KG1 (cell line): ENCODE measurements around the gene CHDH.

ENCODE experiments used
- DNase-seq: peaks from one replicate; lab custom pipeline; 2025; lab: John Stamatoyannopoulos, UW

CHDH gene

DNA sequence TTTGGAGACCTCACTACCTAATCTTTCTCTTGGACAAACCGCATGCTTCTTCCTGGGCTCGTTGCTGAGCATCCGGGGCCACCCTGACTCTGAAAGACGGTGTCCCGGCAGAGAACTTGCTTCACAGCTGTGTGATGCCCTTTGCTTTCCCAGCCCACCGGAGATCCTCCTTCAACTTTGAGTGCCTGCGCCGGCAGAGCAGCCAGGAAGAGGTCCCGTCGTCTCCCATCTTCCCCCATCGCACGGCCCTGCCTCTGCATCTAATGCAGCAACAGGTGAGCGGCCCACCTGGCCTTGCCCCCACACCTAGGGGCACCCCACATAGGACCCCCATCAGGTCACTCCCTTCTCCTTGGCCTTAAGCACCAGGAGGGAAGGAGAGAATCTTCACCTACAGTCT is 37.7 kb downstream of the CHDH start:
- DNase-seq = no peak

DNA sequence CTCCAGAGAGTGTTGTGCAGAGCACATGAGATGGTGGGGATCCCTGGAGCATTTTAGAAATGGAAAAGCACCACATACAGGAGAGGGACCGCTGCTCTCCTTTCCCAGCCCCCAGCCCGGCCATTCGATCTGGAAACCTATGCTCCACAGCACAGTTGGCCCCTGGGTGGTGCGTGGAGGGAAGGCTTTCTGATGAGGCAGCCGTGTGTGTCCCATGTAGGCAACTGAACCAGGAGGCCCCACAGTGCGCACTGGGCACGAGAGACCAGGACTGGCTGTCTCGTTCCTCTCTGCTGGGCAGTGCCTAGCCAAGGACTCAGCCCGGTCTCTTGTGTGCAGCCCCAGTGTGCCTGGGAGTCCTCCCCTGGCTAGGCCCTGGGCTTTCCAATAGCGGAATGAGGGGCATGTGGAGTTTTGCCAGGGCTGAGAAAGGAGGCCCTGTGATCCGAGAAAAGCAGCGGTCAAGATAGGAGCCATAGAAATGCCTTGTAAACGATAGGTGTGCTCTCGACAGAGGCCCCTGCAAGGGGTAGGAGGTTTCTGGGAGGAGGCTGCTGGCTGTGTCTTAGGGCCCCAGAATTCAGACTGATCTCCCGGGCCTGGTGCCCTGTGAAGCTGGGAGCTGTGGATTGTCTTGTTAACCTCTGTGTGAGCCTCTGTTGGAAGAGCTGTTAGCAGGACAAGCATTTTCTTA is 39.0 kb downstream of the CHDH start:
- no peak for DNase-seq

DNA sequence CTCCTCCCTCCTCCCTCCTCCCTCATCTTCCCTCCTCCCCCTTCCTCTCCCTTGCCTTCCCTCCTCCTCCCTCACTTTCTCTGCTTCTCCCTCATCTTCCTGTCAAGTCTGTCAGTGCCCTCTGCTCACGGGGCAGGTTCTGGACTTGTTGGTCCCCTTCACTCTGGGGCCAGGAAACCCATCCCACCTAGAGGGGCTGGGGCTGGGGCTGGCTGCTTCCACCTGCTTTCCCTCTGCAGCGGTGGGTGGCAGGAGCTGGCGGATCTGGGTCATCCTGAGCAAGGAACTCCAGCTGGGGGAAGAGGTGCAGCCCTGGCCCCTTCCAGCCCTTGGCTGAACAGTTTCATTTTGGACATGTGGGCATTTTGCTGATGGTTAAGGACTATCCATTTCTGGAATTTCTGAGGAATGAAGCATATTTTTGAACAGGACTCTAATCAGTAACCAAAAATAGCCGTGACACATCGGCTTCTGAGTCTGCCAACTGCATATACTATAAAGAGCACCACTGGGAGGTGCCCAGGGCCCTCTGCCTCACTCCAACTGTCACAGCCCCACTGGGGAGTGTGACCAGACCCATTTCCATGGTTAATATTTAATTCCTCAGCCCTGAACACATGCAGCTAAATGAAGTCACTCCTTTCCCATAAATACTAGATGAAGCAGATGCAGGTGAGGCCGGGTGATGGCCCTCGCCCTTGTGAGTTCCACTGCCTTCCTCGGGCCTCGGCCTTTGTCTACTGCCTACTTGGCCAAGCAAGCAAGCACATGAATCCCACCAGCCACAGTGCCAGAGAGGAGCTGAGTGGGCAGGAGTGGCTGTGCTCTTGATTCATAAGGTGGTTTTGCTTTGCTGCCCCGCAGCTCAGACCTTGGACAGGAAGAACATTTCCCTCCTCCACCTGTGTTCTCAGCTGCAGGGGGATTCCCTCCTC is 39.8 kb downstream of the CHDH start:
- no peak for DNase-seq

DNA sequence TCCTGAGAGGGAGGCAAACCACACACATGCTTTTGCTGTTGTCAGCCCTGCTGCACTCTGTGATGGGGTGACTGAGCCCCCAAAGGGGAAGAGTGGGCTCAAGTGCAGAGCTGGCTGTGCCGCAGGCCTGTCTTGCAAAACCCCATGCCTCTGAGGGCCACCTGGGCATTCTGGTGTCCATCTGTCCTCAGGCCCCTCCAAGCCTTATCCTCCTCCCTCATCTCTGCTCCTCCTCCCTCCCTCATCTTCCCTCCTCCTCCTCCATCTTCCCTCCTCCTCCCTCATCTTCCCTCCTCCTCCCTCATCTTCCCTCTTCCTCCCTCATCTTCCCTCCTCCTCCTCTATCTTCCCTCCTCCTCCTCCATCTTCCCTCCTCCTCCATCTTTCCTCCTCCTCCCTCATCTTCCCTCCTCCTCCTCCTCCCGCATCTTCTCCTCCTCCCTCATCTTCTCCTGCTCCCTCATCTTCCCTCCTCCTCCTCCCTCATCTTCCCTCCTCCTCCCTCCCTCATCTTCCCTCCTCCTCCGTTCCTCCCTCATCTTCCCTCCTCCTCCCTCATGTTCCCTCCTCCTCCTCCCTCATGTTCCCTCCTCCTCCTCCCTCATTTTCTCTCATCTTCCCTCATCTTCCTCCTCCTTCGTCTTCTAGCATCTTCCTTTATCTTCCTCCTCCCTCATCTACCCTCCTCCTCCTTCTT is 40.6 kb downstream of the CHDH start:
- no peak for DNase-seq

DNA sequence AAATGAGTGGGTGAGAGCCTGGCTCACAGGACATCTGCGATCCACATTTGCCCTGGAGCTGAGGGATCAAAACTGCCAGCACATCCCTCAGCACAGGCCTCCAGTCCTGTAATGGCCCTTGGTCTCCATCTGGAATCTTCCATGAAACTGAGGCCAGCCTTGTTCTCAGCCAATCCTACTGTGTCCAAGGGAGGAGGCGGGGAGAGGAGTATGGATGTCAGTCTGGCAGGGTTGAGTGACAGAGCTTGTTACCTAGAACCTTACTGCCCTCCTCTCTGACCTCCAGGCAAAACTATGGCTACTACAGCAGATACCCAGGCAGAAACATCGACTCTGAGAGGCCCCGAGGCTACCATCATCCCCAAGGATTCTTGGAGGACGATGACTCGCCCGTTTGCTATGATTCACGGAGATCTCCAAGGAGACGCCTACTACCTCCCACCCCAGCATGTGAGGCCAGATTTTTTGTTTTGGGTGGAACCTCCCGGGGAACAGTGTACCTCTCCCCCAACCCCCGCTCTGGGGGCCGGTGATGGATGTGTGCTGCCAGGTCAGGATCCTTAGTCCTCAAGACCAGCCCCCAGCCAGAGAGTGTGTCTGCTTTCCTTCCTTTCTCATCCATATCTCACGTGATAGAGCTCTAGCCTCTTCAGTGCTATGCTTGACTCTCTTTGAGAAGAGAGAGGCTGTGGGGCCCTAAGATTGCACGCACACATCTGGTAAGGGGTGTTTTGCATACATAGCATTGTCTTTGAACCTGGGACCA is 41.3 kb downstream of the CHDH start:
- DNase-seq = no peak

DNA sequence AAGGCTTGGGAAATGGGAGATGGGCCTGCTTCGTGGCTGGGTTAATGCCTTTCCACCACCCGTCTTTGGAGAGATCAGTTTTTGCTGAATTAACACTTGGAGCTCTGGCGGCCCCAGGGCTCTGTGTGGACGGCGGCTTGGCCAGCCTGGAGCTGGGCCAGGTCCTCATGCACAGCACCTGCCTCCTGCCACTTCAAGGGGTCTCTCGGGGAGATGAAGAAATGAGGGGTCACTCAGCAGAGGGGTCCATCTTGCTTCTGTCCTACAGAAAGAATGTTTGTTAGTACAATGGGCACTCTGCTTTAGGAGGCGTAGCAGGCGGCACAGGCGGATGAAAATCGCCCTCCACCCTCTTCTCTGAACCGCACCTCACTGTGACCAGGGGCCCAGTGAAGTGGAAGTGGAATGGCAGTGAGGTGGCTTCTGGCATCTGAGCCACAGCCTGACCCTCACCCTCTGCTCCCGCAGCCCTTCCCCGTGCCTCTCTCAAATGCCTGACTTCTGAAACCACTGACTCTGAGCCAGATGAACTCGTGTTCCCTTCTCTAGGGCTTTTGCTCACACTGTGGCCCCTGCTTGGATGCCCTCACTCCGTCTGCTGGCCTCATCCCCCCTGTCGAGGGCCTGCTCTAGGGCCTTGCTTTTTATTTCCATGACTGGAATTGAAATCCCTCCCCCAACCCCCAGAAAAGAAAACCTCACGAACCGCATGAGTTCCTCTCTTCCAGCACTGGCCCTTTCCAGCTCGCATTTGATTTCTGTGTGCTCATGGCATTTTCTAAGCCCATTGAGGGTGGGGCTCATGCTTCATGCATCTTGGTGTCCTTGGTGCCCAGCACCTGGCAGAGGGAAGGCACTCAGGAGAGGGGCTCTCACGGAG is 42.2 kb downstream of the CHDH start:
- DNase-seq = no peak

DNA sequence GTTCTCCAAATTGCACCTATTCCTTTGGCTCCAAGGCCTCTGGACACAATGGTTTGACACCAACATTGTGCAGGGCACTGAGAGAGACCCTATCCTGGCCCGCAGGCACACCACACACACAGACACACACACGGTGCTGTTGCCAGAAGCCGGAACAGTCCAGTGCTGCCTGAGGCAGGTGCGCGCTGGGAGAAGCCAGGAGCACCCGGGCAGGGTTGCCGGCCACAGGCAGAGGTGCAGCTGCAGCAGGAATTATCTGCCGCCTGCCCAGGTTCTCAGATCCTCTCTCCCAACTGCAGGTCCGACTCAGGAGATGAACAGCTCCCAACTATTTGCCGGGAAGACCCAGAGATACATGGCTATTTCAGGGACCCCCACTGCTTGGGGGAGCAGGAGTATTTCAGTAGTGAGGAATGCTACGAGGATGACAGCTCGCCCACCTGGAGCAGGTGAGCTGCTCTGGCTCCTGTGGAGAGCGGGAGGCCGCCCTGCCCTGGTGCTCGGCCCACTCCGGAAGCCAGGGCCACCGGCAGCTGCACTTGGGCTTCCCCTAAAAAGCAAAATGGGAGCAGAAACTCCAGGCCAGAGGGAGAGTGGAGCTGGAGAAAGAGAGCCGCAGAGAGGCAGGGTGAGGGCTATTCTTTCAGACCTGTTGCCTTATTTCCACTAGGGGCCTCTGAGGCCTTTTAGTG is 42.9 kb downstream of the CHDH start:
- DNase-seq = no peak

DNA sequence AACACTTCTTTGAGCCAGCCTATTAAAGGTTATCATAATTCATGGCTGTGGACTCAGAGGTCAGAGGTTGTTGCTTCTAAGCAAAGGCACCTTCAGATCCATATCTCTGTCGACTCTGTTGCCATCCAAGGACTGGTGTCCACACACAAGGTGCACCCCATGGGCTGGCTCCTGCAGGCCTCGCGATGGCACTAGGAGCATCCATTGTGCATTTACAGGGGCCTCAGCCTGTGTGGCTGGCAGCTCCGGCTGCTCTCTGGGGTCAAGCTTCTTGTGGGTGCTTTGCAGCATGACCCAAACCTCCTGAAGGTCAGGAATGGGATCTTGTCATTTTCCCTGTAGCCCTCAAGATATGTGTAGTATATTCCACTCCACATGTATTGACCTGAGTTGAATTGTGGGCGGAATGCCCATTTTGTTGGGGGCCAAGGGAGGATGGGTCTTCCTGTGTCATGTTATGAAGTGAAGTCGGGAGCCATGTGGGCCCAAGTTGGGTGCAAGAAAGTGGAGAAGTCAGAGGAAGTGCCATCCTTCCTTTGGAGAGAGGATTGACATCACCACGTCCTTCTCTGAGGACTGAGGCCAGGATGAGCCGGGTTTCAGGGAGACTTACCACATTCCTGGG is 43.9 kb downstream of the CHDH start:
- DNase-seq = no peak

DNA sequence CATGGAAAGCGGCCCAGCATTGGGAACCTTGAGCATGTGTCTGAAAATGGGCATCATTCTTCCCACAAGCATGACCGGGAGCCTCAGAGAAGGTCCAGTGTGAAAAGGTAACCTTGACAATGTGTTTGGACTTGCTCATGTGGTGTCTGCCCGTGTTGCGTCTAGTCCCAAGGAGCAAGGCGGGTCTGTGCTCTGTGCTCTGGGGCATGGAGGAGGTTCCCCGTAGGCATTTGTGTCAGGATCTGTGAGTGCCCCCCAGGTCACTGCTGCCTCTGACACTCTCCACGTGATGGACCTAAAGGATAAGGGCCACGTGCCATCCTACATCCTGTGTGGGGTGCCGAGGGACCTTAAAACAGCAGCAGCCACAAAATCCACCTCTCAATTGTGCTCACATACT is 44.9 kb downstream of the CHDH start:
- no peak for DNase-seq

DNA sequence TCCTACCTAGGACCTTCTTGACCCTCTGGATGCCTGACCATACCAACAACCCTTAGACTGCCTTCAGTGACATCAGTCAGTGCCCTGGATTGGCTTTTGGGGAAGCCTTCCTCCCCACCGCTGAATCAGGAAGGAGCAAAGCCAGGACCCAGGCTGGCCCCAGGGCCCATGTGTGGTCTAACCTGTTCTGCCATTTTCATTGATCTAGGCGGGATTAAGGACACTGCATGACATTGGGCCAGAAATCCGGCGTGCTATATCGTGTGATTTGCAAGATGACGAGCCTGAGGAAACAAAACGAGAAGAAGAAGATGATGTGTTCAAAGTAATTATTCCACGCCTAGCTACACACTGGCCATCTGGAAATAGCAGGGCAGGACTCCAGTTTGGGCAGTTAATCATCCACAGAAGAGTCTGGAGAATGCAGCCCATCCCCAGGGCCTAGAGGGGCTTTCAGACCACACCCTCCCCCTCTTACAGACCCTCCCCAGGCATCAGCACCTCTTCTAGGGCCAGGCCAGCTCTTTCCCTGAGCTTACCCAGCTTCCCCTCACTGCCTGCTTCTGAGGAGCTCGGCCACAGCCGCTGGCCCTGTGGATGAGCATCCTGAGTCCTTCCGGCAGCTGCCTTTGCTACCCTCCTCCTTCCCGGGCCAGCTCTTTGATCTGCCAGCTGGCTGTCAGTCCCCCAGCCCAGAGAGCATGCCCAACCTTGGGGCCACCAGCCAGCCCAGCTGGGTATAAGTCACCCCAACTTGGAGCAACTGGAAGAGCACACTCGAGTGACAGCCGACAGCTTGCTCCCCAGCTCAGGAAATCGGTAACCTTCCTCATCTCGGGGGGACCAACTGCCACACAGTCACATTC is 45.9 kb downstream of the CHDH start:
- DNase-seq = no peak

DNA sequence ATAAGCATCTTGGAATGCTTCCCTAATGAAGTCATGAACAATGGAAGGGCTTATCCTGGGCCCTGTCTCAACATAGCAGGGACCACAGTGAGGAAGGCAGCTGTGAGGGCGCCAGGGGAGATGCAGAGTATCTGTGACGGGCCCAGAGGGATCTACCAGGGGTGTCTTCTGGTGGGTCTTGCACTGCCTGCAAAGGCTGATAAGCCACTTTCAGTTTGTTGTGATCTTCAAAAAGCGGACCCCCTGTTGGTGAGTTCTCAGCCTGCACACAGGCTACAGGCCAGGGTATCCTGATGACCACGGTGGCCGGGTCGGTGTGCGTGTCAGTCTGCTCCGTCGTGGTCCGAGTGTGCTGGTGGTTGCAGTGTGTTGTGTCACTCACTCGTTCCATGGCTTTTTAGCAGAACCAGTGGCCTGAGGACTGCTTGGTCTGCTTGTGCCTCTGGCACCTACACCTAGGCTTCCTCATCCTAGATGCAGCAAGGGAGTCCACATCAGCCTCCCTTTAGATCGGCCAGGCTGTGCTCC is 46.8 kb downstream of the CHDH start:
- DNase-seq = no peak

DNA sequence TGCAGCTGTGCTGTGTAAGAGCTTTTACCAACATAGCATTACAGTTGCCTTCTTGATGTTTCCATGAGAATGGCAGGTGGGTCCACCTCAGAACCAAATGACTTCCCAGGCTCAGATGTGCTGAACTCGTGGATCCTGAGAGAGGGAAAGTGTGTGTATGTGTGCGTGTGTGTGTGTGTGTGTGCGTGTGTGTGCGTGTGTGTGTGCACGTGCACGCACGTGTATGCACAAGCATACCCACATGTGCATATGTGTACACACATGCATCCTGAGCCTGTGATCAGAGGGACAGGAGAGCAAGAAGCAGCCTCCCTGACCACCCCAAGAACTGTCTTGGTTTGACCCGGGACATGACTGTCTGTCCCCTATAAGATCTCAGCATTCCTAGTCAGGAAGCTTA is 48.1 kb downstream of the CHDH start:
- no peak for DNase-seq

DNA sequence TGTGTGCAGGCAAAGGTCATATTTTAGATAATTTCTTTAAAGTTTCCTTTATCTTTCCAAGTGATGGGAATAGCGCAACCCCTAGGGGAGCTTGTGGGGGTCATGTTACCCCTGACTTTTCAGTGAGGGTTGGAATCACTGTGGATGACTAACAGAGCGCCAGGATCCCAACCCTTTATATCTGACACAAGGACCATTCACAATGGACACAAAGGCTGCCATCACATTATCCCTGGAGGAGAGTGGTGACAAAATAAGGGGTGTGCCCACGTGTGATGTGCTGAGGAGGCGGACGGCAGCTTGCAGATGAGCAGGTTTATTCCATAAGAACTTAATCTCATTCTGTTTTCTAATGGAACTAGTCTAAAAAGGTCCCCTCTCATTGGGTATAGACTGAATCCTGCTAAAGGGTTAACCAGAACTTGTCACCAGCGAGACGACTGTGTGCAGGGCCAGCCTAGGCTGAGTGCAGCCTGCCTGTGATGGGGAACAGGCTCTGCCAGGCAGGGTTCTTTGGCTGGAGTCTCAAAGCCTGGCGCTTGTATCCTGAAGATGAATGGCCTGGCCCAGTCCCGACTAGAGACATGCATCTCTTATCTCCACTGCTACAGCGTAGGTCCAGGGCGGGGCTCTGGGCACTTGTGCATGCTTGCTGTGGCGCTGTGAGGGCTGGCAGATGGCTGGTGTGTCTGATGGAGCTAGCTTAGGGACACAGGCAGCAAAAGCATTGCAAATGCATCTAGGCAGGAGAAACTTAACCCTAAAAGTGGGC is 50.2 kb downstream of the CHDH start:
- no peak for DNase-seq

DNA sequence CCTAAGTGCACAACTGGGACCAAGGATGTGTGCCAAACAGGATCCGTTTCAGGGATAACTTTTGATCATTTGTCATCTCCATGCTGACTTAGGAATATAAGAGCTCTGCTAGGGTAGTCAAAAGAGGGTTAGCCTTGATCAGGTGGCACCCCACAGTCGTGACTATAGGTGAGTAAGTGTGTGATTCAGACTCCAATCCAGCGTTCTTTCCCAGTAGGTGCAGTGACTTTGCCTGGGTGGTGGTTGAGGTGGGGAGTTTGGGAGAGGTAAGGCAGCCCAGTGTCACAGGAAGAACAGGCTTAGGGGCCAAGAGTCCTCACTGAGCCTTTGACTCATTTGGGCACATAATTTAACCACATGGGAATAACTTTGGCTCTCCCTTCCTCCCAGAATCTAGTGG is 51.0 kb downstream of the CHDH start:
- no peak for DNase-seq

DNA sequence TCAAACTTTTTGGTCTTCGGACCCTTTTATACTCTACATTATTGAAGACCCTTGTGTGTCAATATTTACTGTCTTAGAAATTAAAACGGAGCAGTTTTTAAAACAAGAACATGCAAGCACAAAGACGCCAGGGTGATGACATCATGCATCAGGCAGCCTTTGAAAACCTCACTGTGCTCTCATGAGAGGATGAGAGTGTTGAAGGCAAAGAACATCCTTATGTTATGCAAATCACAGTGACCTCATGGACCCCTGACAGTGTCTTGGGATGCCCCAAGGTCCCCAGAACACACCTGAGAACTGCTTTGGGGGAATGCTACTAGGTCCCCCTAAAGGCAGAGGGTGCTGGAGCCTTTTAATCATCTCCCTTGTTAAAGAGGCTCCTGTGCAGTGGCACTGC is 51.6 kb downstream of the CHDH start:
- no peak for DNase-seq

DNA sequence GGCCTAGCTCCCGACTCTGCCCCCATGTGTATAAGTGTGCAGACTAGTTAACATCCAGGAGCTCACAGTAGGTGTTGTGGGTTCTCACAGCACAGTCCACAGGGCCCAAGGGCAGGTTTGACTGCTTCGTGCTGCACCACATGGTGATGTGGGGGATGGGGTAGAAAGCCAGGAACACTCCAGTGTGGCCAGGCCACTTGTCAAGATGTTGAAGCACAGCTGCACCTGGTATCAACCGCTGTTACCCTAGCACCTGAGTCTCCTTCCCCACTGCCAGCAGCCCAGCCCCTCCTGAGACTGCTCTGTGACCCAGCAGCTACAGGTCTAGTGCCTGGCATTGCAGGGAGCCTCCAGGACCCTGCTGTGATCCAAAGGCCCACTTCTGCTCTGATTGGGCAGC is 53.4 kb downstream of the CHDH start:
- DNase-seq = no peak

DNA sequence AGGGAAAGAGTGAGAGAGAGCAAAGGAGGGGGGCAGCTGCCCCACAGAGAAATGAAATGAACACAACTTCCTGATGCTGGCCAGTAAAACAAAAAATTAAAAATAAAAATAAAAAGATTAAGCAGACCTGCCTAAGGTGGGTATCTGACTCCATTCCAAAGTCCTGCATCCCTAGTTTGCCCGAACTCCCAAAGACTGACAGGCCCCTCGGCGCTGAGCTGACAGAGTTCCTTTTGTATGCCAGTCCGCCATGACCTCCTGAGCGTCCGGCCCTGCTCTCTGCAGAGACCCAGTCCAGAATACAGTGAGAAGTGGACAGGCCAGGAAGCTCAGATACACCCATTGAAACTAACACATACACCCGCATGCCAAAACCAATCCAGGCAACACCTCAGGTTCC is 54.9 kb downstream of the CHDH start:
- no peak for DNase-seq

DNA sequence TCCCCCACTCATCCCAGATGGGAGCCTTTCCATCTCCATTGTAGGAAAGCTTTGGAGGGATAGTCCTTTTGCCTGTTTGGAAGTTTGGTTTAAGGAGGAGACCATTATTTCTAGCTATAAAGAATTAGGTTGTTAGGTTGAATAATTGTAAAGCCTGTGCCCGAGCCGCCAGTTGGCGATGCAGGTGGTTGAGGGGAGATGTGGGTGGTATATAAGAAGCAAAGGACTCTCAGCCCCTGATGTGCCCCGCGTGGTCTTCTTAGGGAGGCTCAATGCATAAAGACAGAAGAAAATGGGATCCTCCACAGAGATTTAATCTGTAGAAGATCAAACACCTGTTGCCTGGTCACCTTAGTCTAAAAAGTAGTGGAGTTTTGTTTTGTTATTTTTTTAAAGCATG is 55.7 kb downstream of the CHDH start:
- no peak for DNase-seq
